Thymus (tissue), 11 donors: ENCODE measurements around the gene ID2. TPM values are rescaled to one million over a fixed set of nuclear protein-coding genes. Genes with fewer than 3 reads are reported as not detected.

Source experiments
- DNase-seq, 9 donors: peaks; one replicate each; pipeline ENCODE4 v3.0.0-alpha.2; 2013; ENCODE audit warnings: low spot score in 9 of 9, low read depth in 6 of 9, missing footprints in 1 of 9
- H3K27ac ChIP-seq, 2 donors: one replicate each; pipeline ENCODE4 v1.5.1; 2013; ENCODE audit warnings: control low read depth in 1 of 2, low read depth in 1 of 2, low read length in 1 of 2, mild to moderate bottlenecking in 1 of 2, moderate library complexity in 1 of 2
- H3K27me3 ChIP-seq, 2 donors: one replicate each; pipeline ENCODE4 v1.5.1; 2013; ENCODE audit warnings: low read length in 1 of 2; ENCODE audit not compliant: control insufficient read depth in 2 of 2, insufficient read depth in 1 of 2
- H3K36me3 ChIP-seq, 2 donors: one replicate each; pipeline ENCODE4 v1.5.1; 2013; ENCODE audit warnings: low read length in 1 of 2, mild to moderate bottlenecking in 1 of 2, moderate library complexity in 1 of 2; ENCODE audit not compliant: control insufficient read depth in 2 of 2, insufficient read depth in 2 of 2
- H3K4me1 ChIP-seq, 2 donors: one replicate each; pipeline ENCODE4 v1.5.1; 2013; ENCODE audit warnings: low read length in 2 of 2; ENCODE audit not compliant: control insufficient read depth in 2 of 2, insufficient read depth in 2 of 2
- H3K4me3 ChIP-seq, 2 donors: one replicate each; pipeline ENCODE4 v1.5.1; 2013; ENCODE audit warnings: low read length in 2 of 2, control low read depth in 1 of 2, mild to moderate bottlenecking in 1 of 2
- H3K9me3 ChIP-seq, 2 donors: one replicate each; pipeline ENCODE4 v1.5.1; 2013; ENCODE audit warnings: low read length in 1 of 2, mild to moderate bottlenecking in 1 of 2; ENCODE audit not compliant: control insufficient read depth in 2 of 2, insufficient read depth in 1 of 2
- WGBS: extraction: QIAGEN DNeasy Blood & Tissue Kit; methylation state at CpG from one replicate; pipeline ENCODE4 v1.1.7; 2013; 5-methylcytosine and 5-hydroxymethylcytosine counted together
- polyA plus RNA-seq: library from polyadenylated mRNA; stranded (reverse); fragments of 200-250 nt; gene quantifications from one replicate; pipeline ENCODE4 v1.2.3, GENCODE V29; 2013
- total RNA-seq: library from RNA; stranded (reverse); fragments of 120-200 nt; gene quantifications from one replicate; pipeline ENCODE4 v1.2.4, GENCODE V29; 2013
- donor health status: healthy.

ID2 gene
- total and polyA plus RNA-seq, 2 donors = 108 to 319 TPM

DNA sequence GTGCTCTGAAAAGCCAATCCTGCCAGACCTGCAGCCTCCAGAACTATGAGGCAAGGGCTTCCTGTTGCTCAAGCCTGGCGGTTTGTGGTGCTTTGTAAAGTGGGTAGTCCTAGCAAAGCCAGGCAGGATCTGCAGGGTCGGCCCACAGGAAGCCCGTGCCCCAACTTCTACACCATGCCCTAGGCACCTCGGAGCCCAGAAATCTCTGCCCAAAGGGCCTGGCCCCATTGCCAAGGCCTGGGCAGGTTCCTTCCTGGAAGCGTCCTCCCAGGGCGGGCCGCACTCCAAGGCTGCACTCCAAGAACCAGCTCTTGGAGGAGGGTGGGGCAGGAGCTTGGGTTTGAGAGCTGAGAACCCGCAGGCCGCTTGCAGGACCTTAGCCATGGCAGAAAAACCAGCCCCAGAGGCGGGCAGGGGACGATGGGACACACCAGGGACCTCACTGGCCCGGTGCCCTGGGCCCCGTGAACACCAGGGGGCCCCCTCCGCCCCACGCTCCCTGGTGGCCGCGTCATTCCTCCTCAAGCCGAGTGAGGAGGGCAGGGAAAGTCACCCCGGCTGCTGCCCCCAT lies 37.2 kb upstream of the ID2 start:
- DNase-seq = peak in 1 of 9 donors; percentile 37
- 83% methylated on average over 19 of the region's 19 CpGs for WGBS
- Histone ChIP-seq H3K4me3 (no peak overlapping the region), H3K27me3 (no peaks in the 10 kb centered on the region), H3K36me3 (no peaks in the 10 kb centered on the region), H3K4me1 (peaks cover 0 to 7% of the 10 kb centered on the region in 2 donors), H3K27ac (no peak overlapping the region), H3K9me3 (peaks cover 3 to 31% of the 10 kb centered on the region in 2 donors)

- no peak for DNase-seq
These were observed 36.6 kb upstream of the ID2 start for GRCh38 chr2:8645176-8645831.

GRCh38 chr2:8646731-8647461 lies 35.0 kb upstream of the ID2 start:
- DNase-seq = no peak
- no peak overlapping the region for H3K27ac ChIP-seq
- no peak overlapping the region for H3K4me3 ChIP-seq
- no peaks in the 10 kb centered on the region for H3K36me3 ChIP-seq
- H3K9me3 ChIP-seq = peaks cover 3 to 35% of the 10 kb centered on the region in 2 donors
- 98% methylated on average over 11 of the region's 11 CpGs for WGBS
- H3K27me3 ChIP-seq = no peaks in the 10 kb centered on the region
- peaks cover 0 to 7% of the 10 kb centered on the region in 2 donors for H3K4me1 ChIP-seq

More at GRCh38 chr2:8645176-8645831, 36.6 kb upstream of the ID2 start:
- peaks cover 3 to 32% of the 10 kb centered on the region in 2 donors for H3K9me3 ChIP-seq
- H3K4me1 ChIP-seq = peaks cover 0 to 7% of the 10 kb centered on the region in 2 donors
- no peaks in the 10 kb centered on the region for H3K27me3 ChIP-seq
- H3K27ac ChIP-seq = no peak overlapping the region
- H3K36me3 ChIP-seq = no peaks in the 10 kb centered on the region
- WGBS = 99% methylated on average over 51 of the region's 51 CpGs
- no peak overlapping the region for H3K4me3 ChIP-seq

DNA sequence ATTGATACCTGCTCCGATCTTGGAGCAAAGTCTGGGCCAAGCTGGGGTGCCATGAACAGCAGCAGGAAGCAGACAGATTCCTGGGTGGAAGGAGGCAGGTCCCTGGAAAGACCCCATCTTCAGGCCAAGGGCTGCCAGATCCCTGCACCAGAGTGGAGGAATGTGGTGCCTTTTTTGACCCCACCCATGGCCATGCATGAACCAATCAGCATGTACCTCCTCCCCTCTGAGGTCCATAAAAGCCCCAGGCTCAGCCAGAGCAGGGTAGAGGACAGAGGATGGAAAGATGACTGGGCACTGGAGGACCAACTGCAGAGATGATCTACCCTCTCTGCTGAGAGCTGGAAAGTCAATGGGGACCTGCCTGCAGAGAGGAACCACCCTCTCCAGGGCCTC lies 34.4 kb upstream of the ID2 start:
- Histone ChIP-seq H3K27ac (no peak overlapping the region), H3K9me3 (peaks cover 3 to 35% of the 10 kb centered on the region in 2 donors), H3K4me3 (no peak overlapping the region), H3K36me3 (no peaks in the 10 kb centered on the region), H3K4me1 (peaks cover 0 to 7% of the 10 kb centered on the region in 2 donors), H3K27me3 (no peaks in the 10 kb centered on the region)
- WGBS = 92% methylated on average over 1 of the region's 1 CpG
- no peak for DNase-seq

DNA sequence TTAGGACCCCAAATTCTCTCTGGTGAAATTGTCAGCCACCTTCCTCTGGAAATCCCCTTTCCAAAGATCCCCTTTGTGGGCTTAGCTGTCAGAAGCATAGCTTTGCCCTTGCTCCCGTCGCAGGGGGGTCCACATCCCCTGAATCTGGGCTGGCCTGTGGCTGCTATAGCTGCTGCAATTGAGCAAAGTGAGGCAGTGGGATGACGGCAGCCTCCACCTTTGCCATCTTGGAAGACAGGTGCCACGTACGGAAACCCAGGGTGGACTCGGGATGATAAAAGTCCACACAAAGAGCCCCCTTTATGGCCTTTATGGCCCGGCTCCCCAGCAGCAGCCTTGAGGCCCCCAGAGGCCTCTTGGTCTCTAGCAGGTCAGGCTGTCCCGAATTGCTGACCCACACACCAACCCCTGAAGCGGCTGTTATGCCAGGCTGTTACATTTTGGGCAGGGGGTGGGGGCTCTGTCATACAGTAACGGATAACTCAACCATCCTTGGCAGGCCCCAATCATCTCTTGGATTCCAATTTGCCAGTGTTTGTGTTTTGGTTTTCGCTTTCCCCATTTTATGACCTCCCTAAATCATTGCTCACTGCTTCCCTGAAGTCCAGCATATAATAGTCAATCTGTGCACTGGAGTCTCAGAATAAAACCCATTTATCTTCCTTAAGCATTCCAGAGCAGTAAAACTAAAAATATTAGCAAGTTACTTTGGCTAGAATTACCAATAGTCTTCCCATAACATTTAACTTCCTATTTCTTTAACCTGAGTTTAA lies 33.2 kb upstream of the ID2 start:
- H3K4me1 ChIP-seq = peaks cover 0 to 7% of the 10 kb centered on the region in 2 donors
- H3K27ac ChIP-seq = no peak overlapping the region
- H3K4me3 ChIP-seq = no peak overlapping the region
- H3K9me3 ChIP-seq = peaks cover 3 to 35% of the 10 kb centered on the region in 2 donors
- H3K27me3 ChIP-seq = no peaks in the 10 kb centered on the region
- DNase-seq = no peak
- H3K36me3 ChIP-seq = no peaks in the 10 kb centered on the region
- WGBS = 93% methylated on average over 11 of the region's 11 CpGs

- H3K36me3 ChIP-seq = no peaks in the 10 kb centered on the region
- WGBS = 87% methylated on average over 6 of the region's 6 CpGs
- no peak overlapping the region for H3K27ac ChIP-seq
- H3K4me1 ChIP-seq = peaks cover 0 to 3% of the 10 kb centered on the region in 2 donors
- no peak overlapping the region for H3K4me3 ChIP-seq
- no peak for DNase-seq
- H3K27me3 ChIP-seq = no peaks in the 10 kb centered on the region
- peaks cover 3 to 35% of the 10 kb centered on the region in 2 donors for H3K9me3 ChIP-seq
These were observed 32.1 kb upstream of the ID2 start for GRCh38 chr2:8649718-8650117.

DNA sequence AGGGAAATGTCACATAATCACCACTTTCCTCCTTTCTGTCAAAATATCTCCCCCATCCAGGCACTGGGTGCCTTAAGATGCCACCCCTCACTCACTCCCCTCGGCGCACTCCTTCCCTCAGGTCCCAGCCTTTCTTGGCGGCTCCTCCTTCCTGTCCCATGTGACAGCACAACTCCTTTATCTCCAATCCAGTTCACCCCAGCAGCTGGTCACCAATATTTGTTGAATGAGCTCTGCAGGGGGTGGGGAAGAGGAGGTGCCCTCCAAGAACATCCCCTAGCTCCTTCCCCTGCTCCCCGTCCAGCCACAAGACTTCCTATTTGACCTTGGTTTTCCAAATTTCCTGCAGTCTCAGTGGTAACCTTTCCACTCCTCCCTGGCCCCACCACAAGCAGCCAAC lies 31.6 kb upstream of the ID2 start:
- WGBS = 98% methylated on average over 4 of the region's 4 CpGs

DNA sequence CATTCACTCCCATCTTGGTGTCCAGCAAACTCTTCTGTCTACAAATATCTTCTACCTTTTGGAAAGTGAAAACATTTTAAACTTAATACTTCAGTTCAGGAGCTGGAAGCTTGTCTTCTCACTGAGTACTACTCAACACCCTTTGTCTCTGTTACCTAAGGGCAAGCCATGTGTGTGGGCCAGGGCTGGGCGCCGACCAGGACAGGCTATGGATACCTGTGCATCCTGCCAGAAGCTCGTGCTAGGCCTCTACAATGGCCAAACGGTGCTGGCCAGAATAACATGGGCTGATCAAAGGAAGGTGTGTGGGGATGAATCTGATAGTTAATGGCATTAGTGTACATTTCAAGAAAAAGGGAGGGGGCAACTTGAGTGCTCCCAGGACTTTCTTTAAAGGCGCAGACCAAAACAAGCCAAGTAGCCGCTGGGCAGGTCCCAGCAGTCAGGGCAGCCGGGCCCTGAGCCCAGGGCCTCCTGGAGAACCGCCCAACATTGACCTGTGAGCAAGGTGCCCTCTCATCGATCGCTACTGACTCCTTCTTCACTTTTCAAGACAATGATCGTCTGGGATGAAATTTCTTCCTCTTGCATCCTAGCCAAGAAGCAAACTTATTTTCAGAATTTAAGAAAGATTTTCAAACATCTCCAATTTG lies 29.0 kb upstream of the ID2 start:
- peaks cover 5 to 12% of the 10 kb centered on the region in 2 donors for H3K4me1 ChIP-seq
- H3K36me3 ChIP-seq = no peaks in the 10 kb centered on the region
- WGBS = 97% methylated on average over 11 of the region's 11 CpGs
- H3K27me3 ChIP-seq = no peaks in the 10 kb centered on the region
- peaks cover 0 to 13% of the 10 kb centered on the region in 2 donors for H3K9me3 ChIP-seq
- H3K27ac ChIP-seq = no peak overlapping the region
- no peak overlapping the region for H3K4me3 ChIP-seq
- DNase-seq = no peak

More for the DNA sequence above, 31.6 kb upstream of the ID2 start:
- no peaks in the 10 kb centered on the region for H3K36me3 ChIP-seq
- H3K9me3 ChIP-seq = peaks cover 3 to 35% of the 10 kb centered on the region in 2 donors
- H3K4me1 ChIP-seq = no peaks in the 10 kb centered on the region
- H3K27ac ChIP-seq = no peak overlapping the region
- no peak overlapping the region for H3K4me3 ChIP-seq
- no peaks in the 10 kb centered on the region for H3K27me3 ChIP-seq
- DNase-seq = no peak
